SJSA1 (cell line): ENCODE data around the gene CFL1. TPM values are rescaled to one million over a fixed set of nuclear protein-coding genes. Genes with fewer than 3 reads are reported as not detected.

ENCODE experiments used
- DNase-seq, 2 experiments: peaks; one replicate each; pipeline ENCODE4 v3.0.0-alpha.2; 2015 to 2020; ENCODE audit warnings: low spot score in 2 of 2, low read depth in 1 of 2
- H3K27ac ChIP-seq: fragments of 250-450 bp; sonication (Bioruptor Pico); 2 replicates; pipeline ENCODE4 v1.5.1; 2020; ENCODE audit warnings: mild to moderate bottlenecking, moderate library complexity
- H3K27me3 ChIP-seq: fragments of 250-450 bp; sonication (Bioruptor Pico); replicated peaks from 2 replicates; pipeline ENCODE4 v1.5.1; 2020; ENCODE audit warnings: mild to moderate bottlenecking, moderate library complexity
- H3K36me3 ChIP-seq: fragments of 250-450 bp; sonication (Bioruptor Pico); 2 replicates; pipeline ENCODE4 v1.5.1; 2020; ENCODE audit warnings: mild to moderate bottlenecking
- H3K4me1 ChIP-seq: fragments of 250-450 bp; sonication (Bioruptor Pico); replicated peaks from 2 replicates; pipeline ENCODE4 v1.6.1; 2021; ENCODE audit warnings: mild to moderate bottlenecking
- H3K4me3 ChIP-seq: fragments of 250-450 bp; sonication (Bioruptor Pico); 2 replicates; pipeline ENCODE4 v1.5.1; 2020; ENCODE audit warnings: mild to moderate bottlenecking
- H3K9me3 ChIP-seq: fragments of 250-450 bp; sonication (Bioruptor Pico); replicated peaks from 2 replicates; pipeline ENCODE4 v1.5.1; 2020; ENCODE audit warnings: mild to moderate bottlenecking
- total RNA-seq: library from RNA; depleted of rRNA; stranded (reverse); fragments of >200 nt; shearing (Covaris generic); gene quantifications from 2 replicates; pipeline ENCODE4 v1.2.3, GENCODE V29; 2014; rRNA removed

The CFL1 gene
- total RNA-seq, 1 experiment from 2014 or later: 4,273 TPM

DNA sequence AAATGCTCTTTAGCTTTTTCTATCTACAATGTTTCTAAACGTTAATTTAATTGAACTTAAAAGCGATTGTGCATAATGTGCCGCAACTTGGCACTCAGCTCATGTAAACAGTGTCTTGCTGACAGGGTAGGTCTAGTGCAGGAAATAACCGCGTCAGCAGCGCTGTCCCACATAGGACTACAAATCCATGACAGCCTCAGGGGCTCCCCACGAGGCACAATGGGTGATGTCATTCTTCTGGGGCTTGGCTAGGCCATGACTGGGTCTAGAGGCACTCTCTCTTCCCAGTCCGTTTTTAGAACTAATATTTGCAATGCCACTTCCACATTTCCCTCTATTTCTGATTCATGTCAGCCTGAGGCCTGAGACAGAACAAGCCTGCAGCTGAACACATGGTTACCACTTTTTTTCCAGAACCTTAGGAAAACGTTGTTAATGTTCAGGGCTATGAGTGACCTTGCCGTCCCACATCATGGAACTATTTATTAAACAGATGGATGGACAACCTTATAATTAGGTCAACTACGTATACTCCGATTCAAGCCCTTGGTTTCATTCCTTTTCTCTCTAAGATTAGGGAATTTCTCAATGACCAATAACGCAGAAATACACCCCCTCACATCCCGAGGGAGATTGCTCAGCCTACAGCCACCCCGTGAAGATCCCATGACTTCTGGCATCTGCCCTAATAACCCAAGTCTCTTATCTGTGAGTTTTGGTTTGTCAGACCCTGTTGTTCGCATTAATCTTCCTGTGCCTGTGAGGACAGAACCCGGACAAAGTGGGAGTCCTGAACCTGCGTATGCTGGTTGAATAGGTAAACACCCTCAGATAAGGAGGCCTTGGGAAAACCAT lies 43.6 kb downstream of the CFL1 start:
- no peak for DNase-seq
- no peak overlapping the region for H3K4me3 ChIP-seq
- no peaks in the 10 kb centered on the region for H3K36me3 ChIP-seq
- H3K4me1 ChIP-seq: peaks cover 10% of the 10 kb centered on the region
- H3K9me3 ChIP-seq: peaks cover 4% of the 10 kb centered on the region; the same call in 1 of the 2 replicates
- H3K27me3 ChIP-seq: peaks cover 30% of the 10 kb centered on the region
- no peak overlapping the region for H3K27ac ChIP-seq

DNA sequence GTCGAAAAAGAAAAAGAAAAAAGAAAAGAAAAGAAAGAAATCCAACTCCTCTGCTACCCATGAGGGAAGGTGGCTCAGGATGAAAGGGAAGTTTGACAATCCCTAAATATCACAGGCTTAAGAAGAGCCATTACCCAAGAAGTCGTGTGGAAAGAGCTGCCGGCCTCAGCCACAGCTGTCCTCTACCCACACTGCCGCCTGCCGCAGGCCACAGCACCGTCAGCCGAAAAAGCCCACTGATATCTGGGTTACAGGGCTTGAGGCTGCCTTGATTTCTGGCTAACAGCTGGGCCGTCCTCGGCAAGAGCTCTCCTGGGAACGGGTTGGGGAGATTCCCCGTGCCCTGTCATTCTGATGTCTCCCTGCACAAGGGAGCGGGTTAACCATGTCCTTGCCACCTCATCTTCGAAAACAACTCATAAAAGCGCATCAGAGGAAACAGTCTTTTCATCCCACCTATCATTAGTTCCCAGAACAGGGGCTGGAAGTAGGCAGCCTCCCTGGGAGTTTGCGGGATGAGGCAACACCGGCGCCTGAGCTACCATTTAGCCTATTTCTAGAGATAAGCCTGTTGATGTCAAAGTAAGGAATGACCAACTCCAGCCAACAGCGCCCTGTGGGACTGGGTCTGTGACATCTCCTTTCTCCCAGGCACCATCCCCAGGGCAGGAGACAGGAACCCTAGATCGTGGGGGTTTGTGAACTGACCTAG lies 46.1 kb downstream of the CFL1 start:
- peaks cover 52% of the 10 kb centered on the region for H3K27me3 ChIP-seq
- no peak overlapping the region for H3K27ac ChIP-seq
- DNase-seq: no peak
- H3K9me3 ChIP-seq: no peaks in the 10 kb centered on the region
- H3K36me3 ChIP-seq: no peaks in the 10 kb centered on the region
- no peak overlapping the region for H3K4me3 ChIP-seq
- no peaks in the 10 kb centered on the region for H3K4me1 ChIP-seq

- Histone ChIP-seq H3K4me1 (no peaks in the 10 kb centered on the region), H3K4me3 (no peak overlapping the region), H3K27ac (no peak overlapping the region), H3K27me3 (peaks cover 68% of the 10 kb centered on the region), H3K36me3 (no peaks in the 10 kb centered on the region), H3K9me3 (no peaks in the 10 kb centered on the region)
- DNase-seq: no peak
These were observed 47.7 kb downstream of the CFL1 start for GRCh38 chr11:65810046-65810868.

DNA sequence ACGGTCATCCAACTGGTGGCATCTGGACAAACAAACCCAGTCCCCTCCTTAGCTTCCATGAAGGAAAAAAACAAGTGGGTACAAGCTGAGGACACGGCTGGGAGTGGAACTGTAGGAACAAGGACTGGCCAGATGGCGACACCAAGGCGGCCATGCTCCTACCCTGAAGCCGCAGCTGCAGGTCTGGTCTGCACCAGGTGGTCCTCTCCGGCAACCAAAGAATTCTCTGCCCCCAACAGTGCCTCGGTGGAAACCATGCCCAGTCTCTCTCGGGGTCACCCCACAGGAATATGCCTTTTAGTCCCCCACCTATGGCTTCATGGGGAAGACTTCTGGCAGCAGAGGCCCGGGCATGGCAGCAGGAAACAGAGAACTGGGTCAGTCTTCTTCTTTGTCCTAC lies 48.5 kb downstream of the CFL1 start:
- no peak overlapping the region for H3K4me3 ChIP-seq
- no peaks in the 10 kb centered on the region for H3K36me3 ChIP-seq
- DNase-seq: no peak
- H3K4me1 ChIP-seq: no peaks in the 10 kb centered on the region
- H3K27ac ChIP-seq: no peak overlapping the region
- H3K9me3 ChIP-seq: no peaks in the 10 kb centered on the region
- H3K27me3 ChIP-seq: peaks cover 76% of the 10 kb centered on the region

DNA sequence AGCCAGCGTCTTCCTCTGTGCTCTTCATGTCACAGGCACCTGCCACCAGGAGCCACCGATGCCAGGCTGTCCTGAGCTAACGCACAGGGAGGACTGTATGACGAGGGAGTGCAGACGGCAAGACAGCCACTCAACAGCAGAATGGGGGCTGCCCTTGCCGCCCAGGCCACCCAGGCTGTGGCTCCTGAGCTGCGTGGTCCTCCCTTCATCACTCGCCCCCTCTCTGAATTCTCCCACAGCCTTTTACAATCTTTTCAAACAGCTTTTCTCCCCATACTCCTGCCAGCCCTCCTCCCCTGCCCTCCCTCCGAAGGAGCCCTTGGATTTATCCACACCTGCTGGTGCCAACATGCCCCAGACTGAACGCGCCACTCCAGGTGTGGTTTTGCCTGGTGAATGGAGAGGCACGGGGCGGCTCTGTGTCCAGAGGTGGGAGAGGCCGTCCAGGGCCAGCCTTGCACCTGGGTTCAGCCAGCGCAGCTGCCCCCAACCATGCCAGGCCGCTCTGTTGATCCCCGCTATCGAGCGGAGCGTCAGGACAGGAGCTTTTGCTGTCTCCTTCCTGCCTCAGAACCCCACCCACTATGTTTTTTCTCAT lies 49.1 kb downstream of the CFL1 start:
- Histone ChIP-seq H3K4me1 (no peaks in the 10 kb centered on the region), H3K27me3 (peaks cover 82% of the 10 kb centered on the region), H3K36me3 (no peaks in the 10 kb centered on the region), H3K9me3 (no peaks in the 10 kb centered on the region), H3K27ac (no peak overlapping the region), H3K4me3 (no peak overlapping the region)
- no peak for DNase-seq

GRCh38 chr11:65806979-65807378 lies 51.0 kb downstream of the CFL1 start:
- DNase-seq: no peak
- H3K27me3 ChIP-seq: peaks cover 95% of the 10 kb centered on the region
- no peak overlapping the region for H3K27ac ChIP-seq
- no peaks in the 10 kb centered on the region for H3K36me3 ChIP-seq
- H3K4me1 ChIP-seq: no peaks in the 10 kb centered on the region
- H3K4me3 ChIP-seq: no peak overlapping the region
- H3K9me3 ChIP-seq: no peaks in the 10 kb centered on the region

Other genes starting within 250 kb of the CFL1 start
- gene MAP3K11, start 244.0 kb downstream of the CFL1 start, total RNA-seq: 37.9 and 55.8 TPM in 2 replicates
- 27.5 and 39.7 TPM in 2 replicates for gene PCNX3, start 242.4 kb downstream of the CFL1 start, total RNA-seq
- gene SIPA1, start 220.1 kb downstream of the CFL1 start, total RNA-seq: 48.0 and 56.1 TPM in 2 replicates
- gene RELA, start 195.3 kb downstream of the CFL1 start, total RNA-seq: 51.7 and 63.3 TPM in 2 replicates
- gene KAT5, start 145.9 kb downstream of the CFL1 start, total RNA-seq: 90.5 and 119 TPM in 2 replicates
- 168 and 170 TPM in 2 replicates for gene RNASEH2C, start 137.4 kb downstream of the CFL1 start, total RNA-seq
- gene AP5B1, start 77.2 kb downstream of the CFL1 start, total RNA-seq: 30.4 and 33.4 TPM in 2 replicates
- gene OVOL1, start 71.1 kb downstream of the CFL1 start, total RNA-seq: not detected in 2 replicates
- 0.16 TPM in 1 of 2 replicates, not detected in the other for gene SNX32, start 24.2 kb downstream of the CFL1 start, total RNA-seq
- gene MUS81, start 2.3 kb upstream of the CFL1 start, total RNA-seq: 121 and 130 TPM in 2 replicates
- 120 and 194 TPM in 2 replicates for gene EFEMP2, start 14.6 kb upstream of the CFL1 start, total RNA-seq
- gene CTSW, start 21.7 kb upstream of the CFL1 start, total RNA-seq: 1.9 TPM in 1 of 2 replicates, not detected in the other
- gene FIBP, start 30.3 kb upstream of the CFL1 start, total RNA-seq: 295 and 309 TPM in 2 replicates
- gene CCDC85B, start 32.5 kb upstream of the CFL1 start, total RNA-seq: 94.0 and 160 TPM in 2 replicates
- gene FOSL1, start 42.2 kb upstream of the CFL1 start, total RNA-seq: 72.1 and 97.5 TPM in 2 replicates
- 25.0 and 44.8 TPM in 2 replicates for gene C11orf68, start 60.9 kb upstream of the CFL1 start, total RNA-seq
- 463 and 527 TPM in 2 replicates for gene DRAP1, start 61.2 kb upstream of the CFL1 start, total RNA-seq
- gene TSGA10IP, start 87.3 kb upstream of the CFL1 start, total RNA-seq: not detected in 2 replicates
- 172 and 186 TPM in 2 replicates for gene SART1, start 103.6 kb upstream of the CFL1 start, total RNA-seq
- 84.3 and 93.2 TPM in 2 replicates for gene EIF1AD, start 144.0 kb upstream of the CFL1 start, total RNA-seq
- 116 and 140 TPM in 2 replicates for gene BANF1, start 144.3 kb upstream of the CFL1 start, total RNA-seq
- not detected in 2 replicates for gene CST6, start 153.8 kb upstream of the CFL1 start, total RNA-seq
- gene CATSPER1, start 168.3 kb upstream of the CFL1 start, total RNA-seq: 0.50 and 1.4 TPM in 2 replicates
- gene GAL3ST3, start 191.0 kb upstream of the CFL1 start, total RNA-seq: not detected in 2 replicates
- 334 and 353 TPM in 2 replicates for gene SF3B2, start 194.2 kb upstream of the CFL1 start, total RNA-seq
- gene PACS1, start 212.1 kb upstream of the CFL1 start, total RNA-seq: 28.5 and 37.1 TPM in 2 replicates